HepG2 (cell line): ENCODE data around the gene CEP250. TPM values are rescaled to one million over a fixed set of nuclear protein-coding genes. Genes with fewer than 3 reads are reported as not detected.

Experiments used
- ATAC-seq: fragments of 200-7000 bp; cut with Tn5 transposase; 3 replicates; pipeline ENCODE4 v1.9.1; 2020; ENCODE audit warnings: mild to moderate bottlenecking, moderate library complexity
- BruUV-seq: library from RNA; stranded (reverse); fragments of 400-500 nt; replicated peaks from 2 replicates; lab custom pipeline; 2021; lab: Mats Ljungman, UMichigan
- CTCF ChIA-PET: fragments of 300-600 bp; formaldehyde crosslinking; extraction: SDS; loops from one replicate; lab custom pipeline; 2021; ENCODE audit warnings: low total read pairs, inconsistent platforms, low intra/inter-chr PET ratio; lab: Yijun Ruan, JAX
- POLR2A ChIA-PET: fragments of 350-600 bp; sonication (Branson Sonifier 250); formaldehyde crosslinking; loops from one replicate; lab custom pipeline; 2020; ENCODE audit warnings: antibody characterized with exemption, inconsistent platforms; lab: Yijun Ruan, JAX
- DNase-seq: peaks from one replicate; pipeline ENCODE4 v3.0.0-alpha.2; 2015; ENCODE audit warnings: low spot score
- FAIRE-seq: peaks from 3 replicates; lab custom pipeline; 2011; peaks lifted over from hg19 to GRCh38; lab: Jason Lieb, UNC
- H2AFZ ChIP-seq: one replicate; pipeline ENCODE4 v1.6.1; 2011; ENCODE audit warnings: low read length, inconsistent platforms
- H3K27ac ChIP-seq: fragments of 300-600 bp; 3 replicates; pipeline ENCODE4 v1.8.0; 2011; ENCODE audit warnings: mixed run types, mild to moderate bottlenecking, mixed read lengths, low read length, inconsistent platforms; ENCODE audit not compliant: insufficient read depth; ENCODE audit errors: extremely low read length
- H3K27me3 ChIP-seq, 2 experiments: fragments of 200-600 bp in 1 of 2; 2 replicates in 1 of 2; 3 replicates in 1 of 2; pipeline versions ENCODE4 v1.6.0 to v1.8.0; 2011; ENCODE audit warnings: low read length in 2 of 2, mild to moderate bottlenecking in 2 of 2, moderate library complexity in 2 of 2, inconsistent platforms in 1 of 2; ENCODE audit not compliant: insufficient read depth in 2 of 2, control insufficient read depth in 1 of 2
- H3K36me3 ChIP-seq, 2 experiments: fragments of 200-600 bp in 1 of 2; replicated peaks in 1 of 2; 2 replicates in 1 of 2; 3 replicates in 1 of 2; pipeline versions ENCODE4 v1.5.1 to v1.8.0; 2011; ENCODE audit warnings: low read length in 2 of 2, inconsistent platforms in 1 of 2; ENCODE audit not compliant: insufficient read depth in 2 of 2, control insufficient read depth in 1 of 2
- H3K4me1 ChIP-seq: 2 replicates; pipeline ENCODE4 v1.5.1; 2012; ENCODE audit warnings: low read length, inconsistent platforms; ENCODE audit not compliant: insufficient read depth
- H3K4me2 ChIP-seq: 2 replicates; pipeline ENCODE4 v1.6.0; 2011; ENCODE audit warnings: low read depth, low read length, inconsistent platforms
- H3K4me3 ChIP-seq, 3 experiments: fragments of 200-600 bp in 1 of 3; sonication (generic), shearing (Covaris generic) in 1 of 3; replicated peaks in 1 of 3; 2 replicates each; pipeline ENCODE4 v1.5.1; 2011 to 2016; ENCODE audit warnings: low read length in 3 of 3, inconsistent platforms in 2 of 3, low read depth in 2 of 3, mild to moderate bottlenecking in 2 of 3, control low read depth in 1 of 3, mixed read lengths in 1 of 3; ENCODE audit not compliant: insufficient read depth in 1 of 3
- H3K79me2 ChIP-seq: one replicate; pipeline ENCODE4 v1.6.1; 2011; ENCODE audit warnings: low read length, inconsistent platforms; ENCODE audit not compliant: insufficient read depth
- H3K9ac ChIP-seq: 2 replicates; pipeline ENCODE4 v1.6.0; 2011; ENCODE audit warnings: mild to moderate bottlenecking, low read depth, low read length, inconsistent platforms; ENCODE audit not compliant: insufficient read depth
- H3K9me3 ChIP-seq: 2 replicates; pipeline ENCODE4 v1.5.1; 2012; ENCODE audit warnings: mild to moderate bottlenecking, low read length
- H4K20me1 ChIP-seq: 2 replicates; pipeline ENCODE4 v1.6.0; 2011; ENCODE audit warnings: inconsistent platforms, mild to moderate bottlenecking, low read length, moderate library complexity; ENCODE audit not compliant: insufficient read depth
- ATAD3A ChIP-seq: sonication (generic); formaldehyde crosslinking; IDR thresholded peaks from 2 replicates; pipeline ENCODE4 v1.4.0; 2020; ENCODE audit warnings: missing genetic modification reagents
- ATRX ChIP-seq: sonication (generic); formaldehyde crosslinking; IDR thresholded peaks from 2 replicates; pipeline ENCODE4 v1.4.0; 2020; ENCODE audit warnings: missing genetic modification reagents, borderline replicate concordance
- BRD4 ChIP-seq: sonication (generic); formaldehyde crosslinking; IDR thresholded peaks from 2 replicates; pipeline ENCODE4 v1.4.0; 2020; ENCODE audit warnings: missing genetic modification reagents
- CCAR2 ChIP-seq: fragments of 200-400 bp; formaldehyde crosslinking; optimal IDR thresholded peaks from 2 replicates; pipeline ENCODE3; 2018; ENCODE audit warnings: low read depth, mild to moderate bottlenecking, low read length, moderate library complexity
- FLYWCH1 ChIP-seq: sonication (generic); formaldehyde crosslinking; IDR thresholded peaks from 2 replicates; pipeline ENCODE4 v1.8.1; 2023; ENCODE audit warnings: mild to moderate bottlenecking, missing genetic modification reagents
- FOSL2 ChIP-seq: sonication (generic); formaldehyde crosslinking; IDR thresholded peaks from 2 replicates; pipeline ENCODE4 v1.4.0; 2020; ENCODE audit warnings: missing genetic modification reagents
- HMGA1 ChIP-seq: sonication (generic); formaldehyde crosslinking; conservative IDR thresholded peaks from 2 replicates; pipeline ENCODE4 v1.4.0; 2020; ENCODE audit warnings: missing genetic modification reagents
- MAFF ChIP-seq: IDR thresholded peaks from 2 replicates; pipeline ENCODE4 v1.6.1; 2011; ENCODE audit warnings: low read depth, low read length, improper control_type of control experiment
- MAFK ChIP-seq, 2 experiments: IDR thresholded peaks in 1 of 2; conservative IDR thresholded peaks in 1 of 2; 2 replicates each; pipeline ENCODE4 v1.6.1; 2011; ENCODE audit warnings: improper control_type of control experiment in 2 of 2, low read length in 2 of 2
- MYC ChIP-seq: sonication (generic); formaldehyde crosslinking; IDR thresholded peaks from 2 replicates; pipeline ENCODE4 v1.9.0; 2021; ENCODE audit warnings: missing genetic modification reagents, borderline replicate concordance
- NRL ChIP-seq: sonication (generic); formaldehyde crosslinking; IDR thresholded peaks from 2 replicates; pipeline ENCODE4 v1.5.0; 2020; ENCODE audit warnings: missing genetic modification reagents, mild to moderate bottlenecking, moderate library complexity, borderline replicate concordance
- SALL1 ChIP-seq: sonication (generic); formaldehyde crosslinking; IDR thresholded peaks from 2 replicates; pipeline ENCODE4 v1.8.0; 2022; ENCODE audit warnings: mild to moderate bottlenecking, missing genetic modification reagents
- SIX4 ChIP-seq: sonication (generic); formaldehyde crosslinking; IDR thresholded peaks from 2 replicates; pipeline ENCODE4 v1.4.0; 2020; ENCODE audit warnings: missing genetic modification reagents
- SKI ChIP-seq: fragments of 450-650 bp; IDR thresholded peaks from one replicate; pipeline ENCODE4 v1.6.1; 2018; ENCODE audit warnings: mild to moderate bottlenecking; ENCODE audit not compliant: partially characterized antibody
- SMAD1 ChIP-seq: sonication (generic); formaldehyde crosslinking; IDR thresholded peaks from 2 replicates; pipeline ENCODE4 v1.4.0; 2020; ENCODE audit warnings: missing genetic modification reagents, low read depth, mild to moderate bottlenecking, borderline replicate concordance
- TEAD3 ChIP-seq: optimal IDR thresholded peaks from 2 replicates; pipeline ENCODE3; 2016; ENCODE audit warnings: borderline replicate concordance
- YEATS4 ChIP-seq: sonication (generic); formaldehyde crosslinking; IDR thresholded peaks from 2 replicates; pipeline ENCODE4 v1.4.0; 2020; ENCODE audit warnings: missing genetic modification reagents, borderline replicate concordance
- ZNF331 ChIP-seq: sonication (generic); formaldehyde crosslinking; IDR thresholded peaks from 2 replicates; pipeline ENCODE4 v1.4.0; 2020; ENCODE audit warnings: missing genetic modification reagents
- ZNF441 ChIP-seq: sonication (generic); formaldehyde crosslinking; IDR thresholded peaks from 2 replicates; pipeline ENCODE4 v1.7.0; 2021; ENCODE audit warnings: missing genetic modification reagents, borderline replicate concordance
- ZNF652 ChIP-seq: IDR thresholded peaks from 2 replicates; pipeline ENCODE4 v1.6.1; 2016; ENCODE audit warnings: low read depth, borderline replicate concordance
- ZNF670 ChIP-seq: sonication (generic); formaldehyde crosslinking; IDR thresholded peaks from 2 replicates; pipeline ENCODE4 v1.8.0; 2022; ENCODE audit warnings: mild to moderate bottlenecking, missing genetic modification reagents, borderline replicate concordance
- ZNF724P ChIP-seq: sonication (generic); formaldehyde crosslinking; IDR thresholded peaks from 2 replicates; pipeline ENCODE4 v1.8.0; 2022; ENCODE audit warnings: missing genetic modification reagents, borderline replicate concordance
- ZNF780A ChIP-seq: sonication (generic); formaldehyde crosslinking; IDR thresholded peaks from 2 replicates; pipeline ENCODE4 v1.8.0; 2022; ENCODE audit warnings: mild to moderate bottlenecking, missing genetic modification reagents, moderate library complexity
- ZNF839 ChIP-seq: sonication (generic); formaldehyde crosslinking; IDR thresholded peaks from 2 replicates; pipeline ENCODE4 v1.4.0; 2020; ENCODE audit warnings: missing genetic modification reagents, mild to moderate bottlenecking, borderline replicate concordance
- WGBS: methylation state at CpG from one replicate; pipeline ENCODE4 v1.1.6; 2017; ENCODE audit warnings: low lambda C conversion rate; 5-methylcytosine and 5-hydroxymethylcytosine counted together
- in situ Hi-C: cut with HindIII; loops from 2 replicates; pipeline ENCODE4 v1.10.0; 2017; ENCODE audit warnings: low pct_unique_long_range_greater_than_20kb; ENCODE audit not compliant: extremely low pct_ligation_motif_present
- intact Hi-C: fragments of 100-400 bp; cut with micrococcal nuclease; formaldehyde crosslinking; loops from one replicate; pipeline ENCODE4 v1.10.0; 2022; ENCODE audit not compliant: unreplicated experiment
- polyA plus RNA-seq, 8 experiments: library from polyadenylated mRNA; depleted of rRNA in 3 of 8; stranded (reverse) in 7 of 8; unstranded in 1 of 8; fragments of >200 nt; fragmentation: Illumina TruSeq in 4 of 8; extraction: Trizol in 4 of 8; gene quantifications; 2 replicates each; pipeline versions ENCODE4 v1.2.1 to v1.2.3, GENCODE V29; 2011 to 2016; ENCODE audit warnings: low read depth in 4 of 8, missing spikeins in 1 of 8, mixed read lengths in 1 of 8; ENCODE audit not compliant: insufficient read depth in 1 of 8
- total RNA-seq, 5 experiments: library from RNA; depleted of rRNA; stranded (reverse); fragments of >200 nt; fragmentation: Illumina TruSeq; extraction: Trizol; gene quantifications; 2 replicates each; pipeline ENCODE4 v1.2.3, GENCODE V29; 2016; ENCODE audit warnings: low read depth in 1 of 5
- TF ChIP-seq, protein P1 (sequence below): sonication (generic); formaldehyde crosslinking; IDR thresholded peaks from 2 replicates; pipeline ENCODE4 v1.5.0; 2020; ENCODE audit warnings: missing genetic modification reagents, mild to moderate bottlenecking, borderline replicate concordance
- TF ChIP-seq, protein P2 (sequence below): sonication (generic); formaldehyde crosslinking; IDR thresholded peaks from 2 replicates; pipeline ENCODE4 v1.5.0; 2020; ENCODE audit warnings: missing genetic modification reagents

CEP250 gene
- total and polyA plus RNA-seq, 2 of the 13 experiments (the other 11 are each of a cell fraction or from before 2014, with no cell fraction given), result 28.8 to 55.3 TPM

- 91% methylated on average over 6 of the region's 6 CpGs for WGBS
- Histone ChIP-seq H3K36me3 (peaks cover 29 to 71% of the 10 kb centered on the region in 2 experiments), H3K4me1 (peaks cover 51% of the 10 kb centered on the region), H4K20me1 (peaks cover 4% of the 10 kb centered on the region; the same call in 1 of the 2 replicates), H3K9me3 (no peaks in the 10 kb centered on the region), H3K27me3 (no peaks in the 10 kb centered on the region), H3K79me2 (peaks cover 4% of the 10 kb centered on the region), H3K4me3 (no peak overlapping the region), H3K4me2 (no peak overlapping the region), H3K9ac (no peak overlapping the region), H3K27ac (peak overlapping the region; percentile 80), H2AFZ (no peak overlapping the region)
- ATAC-seq, result no peak
- FAIRE-seq, result no peak
- CTCF ChIA-PET, result no interaction called here
- no TSS peak for BruUV-seq
- no peak for DNase-seq
- intact Hi-C loops (loop anchor here (5.0 to 10.0 kb wide), 2 partner anchors 76 to 229 kb away; partner anchors contain the start of genes ERGIC3, NFS1 and ROMO1), in situ Hi-C loops (no loop called here)
- TF ChIP-seq MYC (no peak), YEATS4 (CRISPR knock-in tag) (no peak), SALL1 (0 out of 2 replicates have a peak, but pooled peaks have one; percentile 16), SKI (no peak), ATAD3A (CRISPR knock-in tag) (peak; percentile 25; the same call in 1 of the 2 replicates), ATRX (CRISPR knock-in tag) (no peak), SMAD1 (CRISPR knock-in tag) (no peak), ZNF780A (CRISPR knock-in tag) (no peak), ZNF839 (no peak), ZNF724P (CRISPR knock-in tag) (no peak), NRL (CRISPR knock-in tag) (0 out of 2 replicates have a peak, but pooled peaks have one; percentile 21), SIX4 (no peak), MAFF (0 out of 2 replicates have a peak, but pooled peaks have one; percentile 35), ZNF441 (CRISPR knock-in tag) (no peak), CCAR2 (no peak), TEAD3 (CRISPR knock-in tag) (peak; percentile 8), FLYWCH1 (CRISPR knock-in tag) (no peak), HMGA1 (CRISPR knock-in tag) (no peak), MAFK (conservative IDR thresholded peaks at IDR 0.05 in 1 of 2, IDR thresholded peaks at IDR 0.05 in 1 of 2; ENCODE audit: low read length in 2 of 2) (peak; percentile 49 to 65), ZNF670 (no peak), BRD4 (CRISPR knock-in tag) (no peak), ZNF652 (CRISPR knock-in tag) (peak; percentile 41; the same call in 1 of the 2 replicates), FOSL2 (no peak), ZNF331 (CRISPR knock-in tag) (no peak)
- TF ChIP-seq, protein P1, sequence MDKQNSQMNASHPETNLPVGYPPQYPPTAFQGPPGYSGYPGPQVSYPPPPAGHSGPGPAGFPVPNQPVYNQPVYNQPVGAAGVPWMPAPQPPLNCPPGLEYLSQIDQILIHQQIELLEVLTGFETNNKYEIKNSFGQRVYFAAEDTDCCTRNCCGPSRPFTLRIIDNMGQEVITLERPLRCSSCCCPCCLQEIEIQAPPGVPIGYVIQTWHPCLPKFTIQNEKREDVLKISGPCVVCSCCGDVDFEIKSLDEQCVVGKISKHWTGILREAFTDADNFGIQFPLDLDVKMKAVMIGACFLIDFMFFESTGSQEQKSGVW (CRISPR knock-in tag), result no peak
- TF ChIP-seq, protein P2, sequence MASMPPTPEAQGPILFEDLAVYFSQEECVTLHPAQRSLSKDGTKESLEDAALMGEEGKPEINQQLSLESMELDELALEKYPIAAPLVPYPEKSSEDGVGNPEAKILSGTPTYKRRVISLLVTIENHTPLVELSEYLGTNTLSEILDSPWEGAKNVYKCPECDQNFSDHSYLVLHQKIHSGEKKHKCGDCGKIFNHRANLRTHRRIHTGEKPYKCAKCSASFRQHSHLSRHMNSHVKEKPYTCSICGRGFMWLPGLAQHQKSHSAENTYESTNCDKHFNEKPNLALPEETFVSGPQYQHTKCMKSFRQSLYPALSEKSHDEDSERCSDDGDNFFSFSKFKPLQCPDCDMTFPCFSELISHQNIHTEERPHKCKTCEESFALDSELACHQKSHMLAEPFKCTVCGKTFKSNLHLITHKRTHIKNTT (CRISPR knock-in tag), result no peak
- POLR2A ChIA-PET, result interaction anchor here (1.0 to 9.1 kb wide), 7 partner anchors 9 to 276 kb away, joined by 3 to 151 read pairs (median 34); partner anchors contain the start of genes CEP250, ERGIC3, RBM39 and SPAG4
Measured at GRCh38 chr20:35465976-35466375, 10.6 kb downstream of the CEP250 start.
